Prostate gland (tissue), 2 donors: Measurements from ENCODE around the gene PRPF8.

Source experiments
- POLR2A ChIP-seq: fragments of 450-650 bp; IDR thresholded peaks from one replicate; pipeline ENCODE4 v1.6.1; 2016; ENCODE audit warnings: antibody characterized with exemption, mild to moderate bottlenecking
- POLR2AphosphoS5 ChIP-seq: sonication (generic); formaldehyde crosslinking; IDR thresholded peaks from one replicate; pipeline ENCODE4 v1.6.1; 2017; ENCODE audit warnings: antibody characterized with exemption
- TF ChIP-seq, protein P1 (sequence below), 4 experiments: fragments of 200-600 bp in 2 of 4; fragments of 450-650 bp in 2 of 4; sonication (generic) in 2 of 4; IDR thresholded peaks; 1 replicate in 3 of 4; 2 replicates in 1 of 4; pipeline ENCODE4 v1.5.1; 2016 to 2019; ENCODE audit warnings: antibody characterized with exemption in 4 of 4, mild to moderate bottlenecking in 2 of 4, moderate library complexity in 2 of 4

DNA sequence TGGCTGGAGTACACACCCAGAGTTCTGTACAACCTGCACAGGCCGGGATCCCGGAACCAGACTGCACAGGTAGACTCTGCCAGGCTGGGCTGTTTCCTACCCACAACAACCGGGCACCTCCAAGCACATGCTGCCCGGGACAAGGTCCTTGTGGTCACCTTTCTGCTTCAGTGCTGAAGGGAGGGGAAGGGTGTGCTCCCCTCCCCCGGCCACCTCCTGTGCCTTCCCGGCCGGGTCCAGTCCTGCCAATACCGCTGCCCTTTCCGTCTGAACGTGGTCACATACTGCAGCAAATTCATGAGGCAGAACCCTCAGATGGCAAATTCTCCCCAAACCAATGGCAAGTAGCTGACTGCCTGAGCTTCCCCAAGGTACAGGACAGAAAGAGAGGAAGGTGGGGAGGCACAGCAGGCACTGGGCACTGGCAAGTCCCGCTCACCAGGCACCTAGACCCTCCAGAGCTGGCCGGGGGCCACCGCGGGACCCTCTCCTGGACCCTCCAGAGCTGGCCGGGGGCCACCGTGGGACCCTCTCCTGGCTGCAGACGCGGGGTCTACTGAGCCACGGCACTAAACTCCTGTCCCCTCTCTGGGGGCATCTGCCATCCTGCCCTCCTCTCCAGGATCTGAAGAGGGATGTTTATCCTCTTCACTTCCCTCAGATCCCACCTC is 78.9 kb downstream of the PRPF8 start:
- TF ChIP-seq POLR2A (no peak), POLR2AphosphoS5 (no peak)
- TF ChIP-seq, protein P1, sequence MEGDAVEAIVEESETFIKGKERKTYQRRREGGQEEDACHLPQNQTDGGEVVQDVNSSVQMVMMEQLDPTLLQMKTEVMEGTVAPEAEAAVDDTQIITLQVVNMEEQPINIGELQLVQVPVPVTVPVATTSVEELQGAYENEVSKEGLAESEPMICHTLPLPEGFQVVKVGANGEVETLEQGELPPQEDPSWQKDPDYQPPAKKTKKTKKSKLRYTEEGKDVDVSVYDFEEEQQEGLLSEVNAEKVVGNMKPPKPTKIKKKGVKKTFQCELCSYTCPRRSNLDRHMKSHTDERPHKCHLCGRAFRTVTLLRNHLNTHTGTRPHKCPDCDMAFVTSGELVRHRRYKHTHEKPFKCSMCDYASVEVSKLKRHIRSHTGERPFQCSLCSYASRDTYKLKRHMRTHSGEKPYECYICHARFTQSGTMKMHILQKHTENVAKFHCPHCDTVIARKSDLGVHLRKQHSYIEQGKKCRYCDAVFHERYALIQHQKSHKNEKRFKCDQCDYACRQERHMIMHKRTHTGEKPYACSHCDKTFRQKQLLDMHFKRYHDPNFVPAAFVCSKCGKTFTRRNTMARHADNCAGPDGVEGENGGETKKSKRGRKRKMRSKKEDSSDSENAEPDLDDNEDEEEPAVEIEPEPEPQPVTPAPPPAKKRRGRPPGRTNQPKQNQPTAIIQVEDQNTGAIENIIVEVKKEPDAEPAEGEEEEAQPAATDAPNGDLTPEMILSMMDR (IDR thresholded peaks at IDR 0.05), result no peak
